ENCODE results near the gene TWIST2.

DNA sequence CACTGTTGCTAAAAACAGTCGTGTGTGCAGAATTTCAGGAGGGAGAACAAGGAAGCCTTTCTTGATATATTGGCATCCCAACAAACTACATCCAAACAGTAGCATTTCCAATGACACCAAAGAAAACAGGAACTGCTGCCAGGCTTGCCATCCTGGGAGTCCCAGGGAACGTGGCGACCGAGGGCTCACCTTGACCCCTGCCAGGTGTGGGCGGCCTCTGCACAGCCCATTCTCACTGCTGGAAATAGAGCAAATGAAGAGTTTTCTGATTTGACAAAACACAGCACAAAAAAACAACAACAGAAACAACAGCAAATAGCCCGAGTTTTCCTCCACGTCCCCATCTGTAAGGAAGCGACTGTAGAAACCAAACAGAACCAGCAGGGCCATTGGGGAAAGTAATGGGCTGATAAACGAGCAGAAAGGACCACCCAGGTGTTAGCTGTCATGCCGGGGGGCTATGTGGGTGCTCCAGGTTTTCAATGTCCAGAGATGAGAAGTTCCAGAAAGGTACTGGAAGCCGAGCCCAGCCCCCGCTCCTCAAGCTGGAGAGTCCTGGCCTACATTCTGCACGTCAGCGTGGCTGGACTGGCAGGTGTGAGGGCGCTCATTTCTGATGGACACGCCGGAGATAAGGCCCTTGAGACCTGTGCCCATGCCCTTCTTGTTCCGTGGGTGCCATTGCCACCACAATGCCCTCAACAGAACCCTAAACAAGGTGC is 80.8 kb downstream of the TWIST2 start:
- TF ChIP-seq POLR2A (IDR thresholded peaks at IDR 0.05) = no peak
- TF ChIP-seq, protein P1, sequence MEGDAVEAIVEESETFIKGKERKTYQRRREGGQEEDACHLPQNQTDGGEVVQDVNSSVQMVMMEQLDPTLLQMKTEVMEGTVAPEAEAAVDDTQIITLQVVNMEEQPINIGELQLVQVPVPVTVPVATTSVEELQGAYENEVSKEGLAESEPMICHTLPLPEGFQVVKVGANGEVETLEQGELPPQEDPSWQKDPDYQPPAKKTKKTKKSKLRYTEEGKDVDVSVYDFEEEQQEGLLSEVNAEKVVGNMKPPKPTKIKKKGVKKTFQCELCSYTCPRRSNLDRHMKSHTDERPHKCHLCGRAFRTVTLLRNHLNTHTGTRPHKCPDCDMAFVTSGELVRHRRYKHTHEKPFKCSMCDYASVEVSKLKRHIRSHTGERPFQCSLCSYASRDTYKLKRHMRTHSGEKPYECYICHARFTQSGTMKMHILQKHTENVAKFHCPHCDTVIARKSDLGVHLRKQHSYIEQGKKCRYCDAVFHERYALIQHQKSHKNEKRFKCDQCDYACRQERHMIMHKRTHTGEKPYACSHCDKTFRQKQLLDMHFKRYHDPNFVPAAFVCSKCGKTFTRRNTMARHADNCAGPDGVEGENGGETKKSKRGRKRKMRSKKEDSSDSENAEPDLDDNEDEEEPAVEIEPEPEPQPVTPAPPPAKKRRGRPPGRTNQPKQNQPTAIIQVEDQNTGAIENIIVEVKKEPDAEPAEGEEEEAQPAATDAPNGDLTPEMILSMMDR (IDR thresholded peaks at IDR 0.05) = no peak

All from thyroid gland (tissue), 4 donors.